Cardiac fibroblast (primary cell): Measurements from ENCODE around the gene CLEC4F.

Source experiments
- DNase-seq, 2 donors: peaks; one replicate each; pipeline versions ENCODE4 v3.0.0 to v3.0.0-alpha.2; 2010; ENCODE audit warnings: low read depth in 2 of 2
- H3K4me3 ChIP-seq, 2 donors: replicated peaks in 1 of 2; 1 replicate in 1 of 2; 2 replicates in 1 of 2; pipeline ENCODE4 v1.5.1; 2011; ENCODE audit warnings: low read depth in 2 of 2, low read length in 2 of 2, mild to moderate bottlenecking in 2 of 2, moderate library complexity in 1 of 2
- TF ChIP-seq, protein P1 (sequence below): IDR thresholded peaks from one replicate; pipeline ENCODE4 v1.5.1; 2011; ENCODE audit warnings: low read depth, mild to moderate bottlenecking, low read length, inconsistent platforms

The CLEC4F gene

DNA sequence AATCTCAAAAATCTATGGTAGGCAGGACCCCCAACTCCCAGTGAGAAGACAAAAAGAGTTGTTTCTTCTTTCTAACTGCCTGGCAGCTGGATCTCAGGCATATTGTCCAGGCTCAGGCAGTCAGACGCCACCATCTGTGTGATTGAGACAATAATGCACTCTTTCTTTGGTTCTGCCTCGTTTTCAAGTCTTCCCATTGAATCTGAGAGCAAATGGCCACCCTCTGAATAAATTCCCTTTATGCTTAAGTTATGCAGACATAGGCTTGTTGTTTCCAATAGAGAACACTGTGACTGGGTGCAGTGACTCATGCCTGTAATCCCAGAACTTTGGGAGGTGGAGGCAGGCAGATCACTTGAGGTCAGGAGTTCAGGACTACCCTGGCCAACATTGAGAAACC lies 30.5 kb upstream of the CLEC4F start:
- DNase-seq: peak in 1 of 2 donors; percentile 5
- TF ChIP-seq, protein P1, sequence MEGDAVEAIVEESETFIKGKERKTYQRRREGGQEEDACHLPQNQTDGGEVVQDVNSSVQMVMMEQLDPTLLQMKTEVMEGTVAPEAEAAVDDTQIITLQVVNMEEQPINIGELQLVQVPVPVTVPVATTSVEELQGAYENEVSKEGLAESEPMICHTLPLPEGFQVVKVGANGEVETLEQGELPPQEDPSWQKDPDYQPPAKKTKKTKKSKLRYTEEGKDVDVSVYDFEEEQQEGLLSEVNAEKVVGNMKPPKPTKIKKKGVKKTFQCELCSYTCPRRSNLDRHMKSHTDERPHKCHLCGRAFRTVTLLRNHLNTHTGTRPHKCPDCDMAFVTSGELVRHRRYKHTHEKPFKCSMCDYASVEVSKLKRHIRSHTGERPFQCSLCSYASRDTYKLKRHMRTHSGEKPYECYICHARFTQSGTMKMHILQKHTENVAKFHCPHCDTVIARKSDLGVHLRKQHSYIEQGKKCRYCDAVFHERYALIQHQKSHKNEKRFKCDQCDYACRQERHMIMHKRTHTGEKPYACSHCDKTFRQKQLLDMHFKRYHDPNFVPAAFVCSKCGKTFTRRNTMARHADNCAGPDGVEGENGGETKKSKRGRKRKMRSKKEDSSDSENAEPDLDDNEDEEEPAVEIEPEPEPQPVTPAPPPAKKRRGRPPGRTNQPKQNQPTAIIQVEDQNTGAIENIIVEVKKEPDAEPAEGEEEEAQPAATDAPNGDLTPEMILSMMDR: no peak
- no peak overlapping the region for H3K4me3 ChIP-seq

DNA sequence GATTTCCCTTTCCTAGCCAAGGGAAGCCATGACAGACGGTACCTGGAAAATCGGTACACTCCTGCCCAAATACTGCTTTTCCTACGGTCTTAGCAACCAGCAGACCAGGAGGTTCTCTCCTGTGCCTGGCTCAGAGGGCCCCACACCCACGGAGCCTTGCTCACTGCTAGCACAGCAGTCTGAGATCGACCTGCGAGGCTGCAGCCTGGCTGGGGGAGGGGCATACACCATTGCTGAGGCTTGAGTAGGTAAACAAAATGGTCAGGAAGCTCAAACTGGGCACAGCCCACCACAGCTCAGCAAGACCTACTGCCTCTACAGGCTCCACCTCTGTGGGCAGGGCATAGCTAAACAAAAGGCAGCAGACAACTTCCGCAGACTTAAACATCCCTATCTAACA lies 22.0 kb upstream of the CLEC4F start:
- TF ChIP-seq, protein P1: no peak
- DNase-seq: no peak
- H3K4me3 ChIP-seq: no peak overlapping the region

DNA sequence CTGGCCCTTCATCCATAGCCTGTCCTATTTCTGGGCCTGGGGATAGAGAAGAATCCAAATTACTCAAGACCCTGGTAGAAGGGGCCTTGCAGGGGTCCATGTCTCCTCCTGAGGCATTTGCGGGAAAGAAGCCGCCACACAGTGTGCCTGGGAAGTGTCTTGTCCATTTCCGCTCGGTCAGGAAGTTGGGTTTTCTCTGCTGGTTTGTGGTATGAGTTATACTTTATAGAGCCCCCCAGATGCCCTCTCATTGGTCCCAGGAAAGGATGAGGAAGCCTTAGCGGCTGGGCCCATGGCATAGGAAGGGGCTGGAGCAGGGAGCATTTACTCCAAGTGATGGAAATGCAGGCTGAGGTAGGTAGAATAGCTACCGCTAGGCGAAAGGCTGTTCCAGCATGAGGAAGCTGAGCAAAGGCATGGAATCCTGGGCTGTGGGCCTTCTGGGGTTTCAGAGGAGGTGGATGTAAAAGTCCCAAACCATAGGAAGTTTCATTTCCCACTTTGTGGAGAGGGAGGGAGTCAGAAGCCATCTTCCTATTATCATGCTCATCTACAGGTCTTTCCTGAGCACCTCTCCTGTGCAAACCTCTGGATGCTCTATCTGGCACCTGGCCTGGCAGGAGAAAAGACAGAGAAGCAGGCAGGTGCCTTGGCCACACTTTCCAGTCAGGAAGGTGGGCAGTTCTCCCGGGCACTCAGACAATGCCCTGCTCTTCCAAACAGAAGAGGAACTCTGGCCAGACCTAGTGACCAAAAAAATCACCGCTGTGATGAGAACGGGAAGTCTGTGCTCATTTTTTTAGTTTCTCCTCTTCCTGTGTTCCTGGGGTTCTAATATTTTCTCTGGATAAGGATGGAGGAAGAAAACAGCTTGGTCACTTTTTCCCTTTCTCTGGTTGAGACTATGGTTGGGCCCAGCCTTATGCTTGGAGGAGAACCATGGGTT lies 17.9 kb upstream of the CLEC4F start:
- no peak for DNase-seq
- TF ChIP-seq, protein P1: no peak
- no peak overlapping the region for H3K4me3 ChIP-seq

DNA sequence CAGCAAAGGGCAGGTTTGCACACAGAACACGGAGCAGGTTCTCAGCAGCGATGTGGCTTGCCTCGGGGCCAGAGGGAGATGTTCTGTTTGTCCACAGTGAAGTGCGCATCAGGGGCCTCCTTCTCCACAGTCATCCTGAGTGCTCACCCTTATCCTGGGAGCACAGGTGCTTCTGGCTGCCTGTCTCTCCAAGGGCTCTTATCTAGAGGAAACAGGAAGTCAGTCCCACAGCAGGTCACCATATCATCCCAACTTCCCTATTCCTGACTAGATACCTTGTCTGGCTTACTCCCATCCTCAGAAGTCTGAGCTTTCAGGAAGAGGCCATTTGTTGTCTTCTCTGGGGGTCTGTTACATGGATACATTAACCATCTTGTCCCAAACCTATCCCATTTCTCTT lies 15.2 kb upstream of the CLEC4F start, which contains the start of gene CD207:
Gene CD207 (minus strand): TSS at position 174 of the 400 bp plus-strand sequence. CDS start 40 bp downstream, at position 134.
- no peak for DNase-seq
- TF ChIP-seq, protein P1: no peak
- H3K4me3 ChIP-seq: no peak within 1 kb of the TSS

DNA sequence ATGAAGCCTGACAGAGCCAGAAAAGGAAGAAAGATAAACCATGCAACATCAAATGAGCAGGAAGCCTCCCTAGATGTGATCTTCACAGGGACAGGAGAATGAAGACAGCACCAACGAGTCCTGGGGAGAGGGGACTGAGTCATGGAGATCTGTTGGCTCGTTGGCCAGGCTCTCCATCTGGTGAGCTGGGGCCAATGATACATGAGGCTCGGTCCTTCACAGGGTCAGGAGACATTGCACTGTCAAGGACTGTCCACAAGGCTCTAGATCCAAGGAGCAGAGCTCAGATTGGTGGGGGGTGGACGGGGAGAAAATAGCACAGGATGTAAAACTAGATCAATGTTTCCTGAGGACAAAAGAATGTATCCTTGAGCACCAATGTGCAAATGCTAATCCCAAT lies 14.5 kb upstream of the CLEC4F start:
- H3K4me3 ChIP-seq: no peak overlapping the region
- TF ChIP-seq, protein P1: no peak
- no peak for DNase-seq

DNA sequence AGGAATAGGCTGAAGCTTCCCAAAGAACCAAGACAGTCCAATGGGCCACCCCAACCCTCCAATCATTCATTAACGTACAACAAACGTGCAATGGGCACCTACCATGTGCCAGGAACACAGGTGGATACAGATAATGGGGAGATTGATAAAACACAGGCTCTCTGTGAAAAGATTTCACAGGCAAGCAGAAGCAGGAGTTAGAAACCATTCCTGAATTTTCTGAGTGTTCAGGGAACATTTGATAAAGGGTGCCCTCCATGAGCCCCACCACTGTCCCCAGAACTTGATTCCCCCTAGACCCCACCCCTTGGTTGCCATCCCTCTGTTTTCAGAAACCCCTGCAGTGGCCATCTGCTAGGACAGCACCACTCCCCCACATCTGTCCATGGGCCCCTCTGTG lies 13.7 kb upstream of the CLEC4F start:
- no peak for DNase-seq
- TF ChIP-seq, protein P1: no peak
- H3K4me3 ChIP-seq: no peak overlapping the region
